ENCODE data around the gene IDI1.
"Not testable (repeated sequence)": the region's sequence is repeated elsewhere in the genome, so short reads cannot be mapped to it uniquely, and the experiment has no call there.

The IDI1 gene

GRCh38 chr10:1074748-1075308, 25.9 kb upstream of the IDI1 start:
- no peak for DNase-seq (ENCODE audit: low read depth)
- TF ChIP-seq CTCF (conservative IDR thresholded peaks at IDR 0.05; ENCODE audit: low read length) = peak; percentile 18; the same call in 1 of the 2 replicates
- H3K4me3 ChIP-seq (ENCODE audit: low read length) = no peak overlapping the region

GRCh38 chr10:1074052-1074747, 25.3 kb upstream of the IDI1 start:
- TF ChIP-seq CTCF (conservative IDR thresholded peaks at IDR 0.05; ENCODE audit: low read length) = 0 out of 2 replicates have a peak, but pooled peaks have one; percentile 3
- no peak overlapping the region for H3K4me3 ChIP-seq (ENCODE audit: low read length)
- no peak for DNase-seq (ENCODE audit: low read depth)

GRCh38 chr10:1070919-1071318, 22.0 kb upstream of the IDI1 start:
- TF ChIP-seq CTCF (conservative IDR thresholded peaks at IDR 0.05; ENCODE audit: low read length) = no peak
- no peak for DNase-seq (ENCODE audit: low read depth)
- no peak overlapping the region for H3K4me3 ChIP-seq (ENCODE audit: low read length)

GRCh38 chr10:1068380-1069361, 19.8 kb upstream of the IDI1 start:
- no peak for TF ChIP-seq CTCF (conservative IDR thresholded peaks at IDR 0.05; ENCODE audit: low read length)
- no peak overlapping the region for H3K4me3 ChIP-seq (ENCODE audit: low read length)

GRCh38 chr10:1066734-1067133, 17.8 kb upstream of the IDI1 start:
- H3K4me3 ChIP-seq (ENCODE audit: low read length); DNase-seq (ENCODE audit: low read depth): not testable (repeated sequence)

More at GRCh38 chr10:1068380-1069361, 19.8 kb upstream of the IDI1 start:
- no peak for DNase-seq (ENCODE audit: low read depth)

GRCh38 chr10:1064964-1065247, 16.0 kb upstream of the IDI1 start:
- H3K4me3 ChIP-seq (ENCODE audit: low read length) = no peak overlapping the region
- DNase-seq (ENCODE audit: low read depth) = no peak
- TF ChIP-seq CTCF (conservative IDR thresholded peaks at IDR 0.05; ENCODE audit: low read length) = no peak

GRCh38 chr10:1063232-1063865, 14.4 kb upstream of the IDI1 start:
- H3K4me3 ChIP-seq (ENCODE audit: low read length) = no peak overlapping the region
- no peak for TF ChIP-seq CTCF (conservative IDR thresholded peaks at IDR 0.05; ENCODE audit: low read length)
- DNase-seq (ENCODE audit: low read depth) = no peak
